Prostate gland (tissue), 2 donors: ENCODE measurements around the gene TESPA1. TPM values are rescaled to one million over a fixed set of nuclear protein-coding genes. Genes with fewer than 3 reads are reported as not detected.

Source experiments
- DNase-seq: peaks from one replicate; pipeline ENCODE4 v3.0.0-alpha.2; 2019; ENCODE audit warnings: low spot score
- H3K27ac ChIP-seq, 2 donors: fragments of 200-600 bp; sonication (generic); 2 replicates each; pipeline ENCODE4 v1.5.1; 2017 to 2019
- H3K27me3 ChIP-seq: fragments of 200-600 bp; sonication (generic); replicated peaks from 2 replicates; pipeline ENCODE4 v1.5.1; 2019; ENCODE audit not compliant: insufficient read depth
- H3K36me3 ChIP-seq, 2 donors: fragments of 200-600 bp; sonication (generic); 1 replicate in 1 of 2; 2 replicates in 1 of 2; pipeline versions ENCODE4 v1.5.1 to v1.8.1; 2017 to 2019
- H3K4me1 ChIP-seq: fragments of 200-600 bp; sonication (generic); replicated peaks from 2 replicates; pipeline ENCODE4 v1.5.1; 2019
- H3K4me3 ChIP-seq, 2 donors: fragments of 200-600 bp; sonication (generic); 2 replicates each; pipeline ENCODE4 v1.5.1; 2017 to 2019
- H3K9me3 ChIP-seq: fragments of 200-600 bp; sonication (generic); 2 replicates; pipeline ENCODE4 v1.5.1; 2017
- POLR2A ChIP-seq: fragments of 450-650 bp; IDR thresholded peaks from one replicate; pipeline ENCODE4 v1.6.1; 2016; ENCODE audit warnings: antibody characterized with exemption, mild to moderate bottlenecking
- POLR2AphosphoS5 ChIP-seq: sonication (generic); formaldehyde crosslinking; IDR thresholded peaks from one replicate; pipeline ENCODE4 v1.6.1; 2017; ENCODE audit warnings: antibody characterized with exemption
- WGBS: methylation state at CpG from one replicate; pipeline ENCODE4 v1.1.5; 2018; 5-methylcytosine and 5-hydroxymethylcytosine counted together
- intact Hi-C: fragments of 100-400 bp; cut with DNase I; formaldehyde crosslinking; loops from one replicate; pipeline ENCODE4 v1.14.2; 2022
- total RNA-seq, 2 donors: library from RNA; depleted of rRNA; stranded (reverse); fragments of >200 nt; gene quantifications; one replicate each; pipeline ENCODE4 v1.1.0, GENCODE V29; 2016
- TF ChIP-seq, protein P1 (sequence below), 4 experiments: fragments of 200-600 bp in 2 of 4; fragments of 450-650 bp in 2 of 4; sonication (generic) in 2 of 4; IDR thresholded peaks; 1 replicate in 3 of 4; 2 replicates in 1 of 4; pipeline ENCODE4 v1.5.1; 2016 to 2019; ENCODE audit warnings: antibody characterized with exemption in 4 of 4, mild to moderate bottlenecking in 2 of 4, moderate library complexity in 2 of 4

The TESPA1 gene, protein sequence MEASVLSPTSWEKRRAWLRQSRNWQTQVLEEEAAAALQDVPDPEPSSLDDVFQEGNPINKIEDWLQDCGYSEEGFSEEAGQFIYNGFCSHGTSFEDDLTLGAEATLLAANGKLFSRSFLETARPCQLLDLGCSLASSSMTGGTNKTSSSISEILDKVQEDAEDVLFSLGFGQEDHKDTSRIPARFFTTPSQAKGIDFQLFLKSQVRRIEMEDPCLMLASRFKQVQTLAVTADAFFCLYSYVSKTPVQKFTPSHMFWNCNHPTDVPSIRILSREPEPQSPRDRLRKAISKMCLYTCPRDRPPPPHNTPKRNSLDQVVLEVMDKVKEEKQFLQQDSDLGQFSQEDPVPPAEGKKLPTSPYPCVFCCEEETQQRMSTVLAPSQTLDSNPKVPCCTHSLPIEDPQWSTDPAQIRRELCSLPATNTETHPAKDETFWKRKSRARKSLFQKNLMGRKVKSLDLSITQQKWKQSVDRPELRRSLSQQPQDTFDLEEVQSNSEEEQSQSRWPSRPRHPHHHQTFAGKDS
- total RNA-seq: 1 to 10 TPM in 1 of 2 donors, under 1 TPM in 1; 0.41 to 6.1 TPM

DNA sequence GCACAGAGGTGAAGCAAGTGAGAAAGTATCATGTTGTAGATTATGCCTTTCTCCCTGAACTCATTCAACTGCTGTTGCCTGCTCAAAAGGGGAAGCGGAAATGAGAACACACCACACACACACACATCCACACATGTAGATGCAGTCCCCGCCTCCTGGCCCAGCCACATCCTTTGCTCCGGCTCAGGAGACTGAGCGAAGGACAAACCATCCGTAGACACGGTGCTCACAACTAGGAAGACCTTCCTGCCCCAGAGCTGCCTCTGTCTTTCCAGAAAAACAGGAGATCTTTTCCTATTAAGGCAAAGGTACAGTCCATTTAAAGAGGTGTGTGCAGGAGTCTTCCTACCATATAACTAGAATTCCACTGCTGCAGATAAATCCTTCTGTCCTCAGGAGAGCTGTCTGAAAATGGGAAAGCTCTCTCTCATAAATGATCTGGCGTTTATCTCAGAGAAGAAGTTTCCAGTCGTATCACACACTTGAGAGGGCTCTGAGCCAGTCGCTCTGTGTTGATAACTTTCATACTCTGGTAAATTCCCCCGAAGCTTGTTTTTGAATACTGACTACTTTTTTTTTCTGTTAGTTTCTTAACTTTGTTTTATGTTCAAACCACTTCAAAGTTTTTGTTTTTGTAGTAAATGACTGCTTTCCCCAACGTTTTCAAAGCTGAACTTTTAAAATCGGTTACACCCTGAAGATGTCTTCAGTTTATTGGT is at the start of gene TESPA1:
Gene TESPA1, minus strand, starts transcription at position 105 of the 719 bp plus-strand sequence. CDS start 10,200 bp downstream, outside the sequence.
- H3K27ac ChIP-seq: no peak within 1 kb of the TSS
- no peaks in the 10 kb centered on the region for H3K4me1 ChIP-seq
- intact Hi-C loops: no loop called here
- no peaks in the 10 kb centered on the region for H3K27me3 ChIP-seq
- peak; percentile 11 for DNase-seq
- H3K9me3 ChIP-seq: no peaks in the 10 kb centered on the region
- WGBS: 38% methylated on average over 12 of the region's 12 CpGs
- H3K36me3 ChIP-seq: no peaks in the 10 kb centered on the region
- no peak within 1 kb of the TSS for H3K4me3 ChIP-seq
- no peak for TF ChIP-seq POLR2AphosphoS5
- TF ChIP-seq, protein P1, sequence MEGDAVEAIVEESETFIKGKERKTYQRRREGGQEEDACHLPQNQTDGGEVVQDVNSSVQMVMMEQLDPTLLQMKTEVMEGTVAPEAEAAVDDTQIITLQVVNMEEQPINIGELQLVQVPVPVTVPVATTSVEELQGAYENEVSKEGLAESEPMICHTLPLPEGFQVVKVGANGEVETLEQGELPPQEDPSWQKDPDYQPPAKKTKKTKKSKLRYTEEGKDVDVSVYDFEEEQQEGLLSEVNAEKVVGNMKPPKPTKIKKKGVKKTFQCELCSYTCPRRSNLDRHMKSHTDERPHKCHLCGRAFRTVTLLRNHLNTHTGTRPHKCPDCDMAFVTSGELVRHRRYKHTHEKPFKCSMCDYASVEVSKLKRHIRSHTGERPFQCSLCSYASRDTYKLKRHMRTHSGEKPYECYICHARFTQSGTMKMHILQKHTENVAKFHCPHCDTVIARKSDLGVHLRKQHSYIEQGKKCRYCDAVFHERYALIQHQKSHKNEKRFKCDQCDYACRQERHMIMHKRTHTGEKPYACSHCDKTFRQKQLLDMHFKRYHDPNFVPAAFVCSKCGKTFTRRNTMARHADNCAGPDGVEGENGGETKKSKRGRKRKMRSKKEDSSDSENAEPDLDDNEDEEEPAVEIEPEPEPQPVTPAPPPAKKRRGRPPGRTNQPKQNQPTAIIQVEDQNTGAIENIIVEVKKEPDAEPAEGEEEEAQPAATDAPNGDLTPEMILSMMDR (IDR thresholded peaks at IDR 0.05): no peak
- TF ChIP-seq POLR2A: no peak

DNA sequence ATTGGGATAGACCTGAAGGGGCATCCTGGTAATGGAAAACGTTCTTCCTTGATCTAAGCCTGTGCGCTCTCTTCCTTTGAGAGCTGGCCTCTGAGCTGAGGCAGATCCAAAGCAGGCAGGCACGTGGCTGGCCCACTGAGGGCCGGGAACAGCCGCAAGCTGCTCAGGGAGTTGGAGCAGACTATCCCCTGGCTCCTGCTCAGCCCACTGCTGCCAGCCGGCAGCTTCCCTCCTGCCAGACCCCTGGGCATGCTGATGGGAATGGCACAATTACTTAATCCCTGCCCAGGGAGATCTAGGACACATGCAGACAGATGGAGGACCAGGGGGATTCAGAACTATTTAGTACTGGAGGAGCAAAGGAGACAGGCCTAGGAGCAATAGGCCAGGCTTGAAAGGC is 49.7 kb upstream of the TESPA1 start:
- Histone ChIP-seq H3K4me1 (no peaks in the 10 kb centered on the region), H3K4me3 (no peak overlapping the region), H3K36me3 (no peaks in the 10 kb centered on the region), H3K27me3 (no peaks in the 10 kb centered on the region), H3K9me3 (no peaks in the 10 kb centered on the region), H3K27ac (no peak overlapping the region)
- no peak for DNase-seq
- intact Hi-C loops: no loop called here
- TF ChIP-seq, protein P1 (IDR thresholded peaks at IDR 0.05): no peak
- TF ChIP-seq POLR2AphosphoS5 (no peak), POLR2A (no peak)
- 57% methylated on average over 6 of the region's 6 CpGs for WGBS

DNA sequence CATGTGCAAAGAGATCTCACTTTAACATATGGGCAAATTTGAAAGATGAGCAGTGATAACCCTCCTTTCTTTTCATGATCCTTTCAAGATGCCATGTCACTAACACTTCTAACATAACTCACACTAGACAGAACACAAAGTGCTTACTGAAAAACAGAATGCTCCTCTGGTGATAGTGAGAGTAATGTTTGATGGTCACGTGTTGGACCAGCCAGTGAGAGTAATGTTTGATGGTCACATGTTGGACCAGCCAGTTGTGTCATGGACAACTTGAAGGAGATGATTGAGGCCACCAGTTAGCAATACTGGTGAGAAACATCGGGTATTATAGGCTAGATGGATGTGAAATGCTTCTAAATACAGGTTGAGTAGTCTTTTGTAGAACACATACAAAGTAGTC is 40.9 kb upstream of the TESPA1 start:
- WGBS: 79% methylated on average over 2 of the region's 2 CpGs
- H3K4me3 ChIP-seq: no peak overlapping the region
- intact Hi-C loops: no loop called here

DNA sequence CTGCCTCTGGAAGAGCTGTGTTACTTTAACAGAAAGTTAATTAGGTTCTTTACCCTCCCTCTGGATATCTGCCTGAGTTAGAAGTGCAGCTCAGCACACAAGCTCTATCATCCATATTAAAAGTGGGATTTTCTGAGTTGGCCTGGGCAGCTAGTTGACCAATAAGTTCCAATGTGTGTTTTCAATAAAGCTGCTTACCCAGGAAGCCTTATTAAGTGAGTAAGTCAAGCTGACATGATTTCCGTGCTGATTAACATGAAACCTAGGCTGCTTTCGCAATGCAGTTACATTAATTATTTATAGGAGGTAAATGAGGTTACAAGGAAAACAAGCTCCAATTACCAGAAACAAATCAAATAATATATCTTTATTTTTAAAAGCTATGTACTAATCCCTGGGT is 40.0 kb upstream of the TESPA1 start:
- Histone ChIP-seq H3K4me3 (no peak overlapping the region), H3K36me3 (no peaks in the 10 kb centered on the region), H3K4me1 (no peaks in the 10 kb centered on the region), H3K27ac (no peak overlapping the region), H3K9me3 (no peaks in the 10 kb centered on the region), H3K27me3 (no peaks in the 10 kb centered on the region)
- TF ChIP-seq, protein P1 (IDR thresholded peaks at IDR 0.05): no peak
- TF ChIP-seq POLR2A (no peak), POLR2AphosphoS5 (no peak)
- WGBS: 76% methylated on average over 2 of the region's 2 CpGs
- no peak for DNase-seq
- intact Hi-C loops: no loop called here

More for the DNA sequence above, 40.9 kb upstream of the TESPA1 start:
- Histone ChIP-seq H3K4me1 (no peaks in the 10 kb centered on the region), H3K36me3 (no peaks in the 10 kb centered on the region), H3K27ac (no peak overlapping the region), H3K27me3 (no peaks in the 10 kb centered on the region), H3K9me3 (no peaks in the 10 kb centered on the region)
- TF ChIP-seq POLR2AphosphoS5: no peak
- TF ChIP-seq POLR2A: no peak
- TF ChIP-seq, protein P1 (IDR thresholded peaks at IDR 0.05): no peak
- no peak for DNase-seq
